ENCODE results near the gene RAB11B.

DNA sequence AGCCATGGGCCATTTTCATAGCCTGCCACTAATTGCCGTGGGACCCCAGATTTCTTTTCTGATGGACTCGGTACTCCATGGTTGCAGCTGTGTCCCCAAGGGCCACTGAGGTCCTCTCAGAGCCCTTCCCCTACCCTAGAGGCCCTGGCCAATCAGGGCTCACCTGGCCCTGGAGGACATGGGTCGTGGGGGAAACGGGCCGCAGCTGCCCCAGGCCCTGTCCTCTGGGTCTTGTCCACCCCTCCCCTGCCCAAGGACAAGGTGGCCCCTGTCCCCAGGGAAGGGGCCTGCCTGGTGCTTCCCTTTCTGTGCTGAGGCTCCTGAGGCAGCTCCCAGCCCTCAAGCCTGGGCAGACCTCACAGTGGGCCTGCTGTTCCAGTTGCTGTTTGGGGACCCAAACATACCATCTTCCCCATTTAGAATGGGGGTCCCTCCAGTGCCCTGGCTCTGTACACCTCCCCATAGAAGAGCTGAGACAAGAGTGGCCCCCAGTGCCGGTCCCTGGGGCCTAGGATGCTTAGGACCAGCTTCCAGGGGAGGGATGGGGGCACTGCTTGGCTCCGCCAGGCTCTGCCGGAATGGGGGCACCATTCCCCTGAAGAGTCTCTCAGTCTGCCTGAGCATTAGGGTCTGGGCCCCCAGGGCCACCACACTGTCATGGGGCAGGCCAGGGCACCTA is 3.2 kb downstream of the RAB11B start:
- TF ChIP-seq POLR2AphosphoS5 (IDR thresholded peaks at IDR 0.05; ENCODE audit: low read depth, low read length) (no peak), REST (IDR thresholded peaks at IDR 0.05; ENCODE audit: insufficient read depth in 1 of 2, low read depth in 2 of 2, low read length in 1 of 2) (no peak), TCF7L2 (IDR thresholded peaks at IDR 0.05; ENCODE audit: low read depth, low read length) (no peak)
- TF ChIP-seq, protein P1, sequence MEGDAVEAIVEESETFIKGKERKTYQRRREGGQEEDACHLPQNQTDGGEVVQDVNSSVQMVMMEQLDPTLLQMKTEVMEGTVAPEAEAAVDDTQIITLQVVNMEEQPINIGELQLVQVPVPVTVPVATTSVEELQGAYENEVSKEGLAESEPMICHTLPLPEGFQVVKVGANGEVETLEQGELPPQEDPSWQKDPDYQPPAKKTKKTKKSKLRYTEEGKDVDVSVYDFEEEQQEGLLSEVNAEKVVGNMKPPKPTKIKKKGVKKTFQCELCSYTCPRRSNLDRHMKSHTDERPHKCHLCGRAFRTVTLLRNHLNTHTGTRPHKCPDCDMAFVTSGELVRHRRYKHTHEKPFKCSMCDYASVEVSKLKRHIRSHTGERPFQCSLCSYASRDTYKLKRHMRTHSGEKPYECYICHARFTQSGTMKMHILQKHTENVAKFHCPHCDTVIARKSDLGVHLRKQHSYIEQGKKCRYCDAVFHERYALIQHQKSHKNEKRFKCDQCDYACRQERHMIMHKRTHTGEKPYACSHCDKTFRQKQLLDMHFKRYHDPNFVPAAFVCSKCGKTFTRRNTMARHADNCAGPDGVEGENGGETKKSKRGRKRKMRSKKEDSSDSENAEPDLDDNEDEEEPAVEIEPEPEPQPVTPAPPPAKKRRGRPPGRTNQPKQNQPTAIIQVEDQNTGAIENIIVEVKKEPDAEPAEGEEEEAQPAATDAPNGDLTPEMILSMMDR (IDR thresholded peaks at IDR 0.05), result no peak
